NB4 (cell line): ENCODE data around the gene TNPO2.

ENCODE experiments used
- CTCF ChIP-seq: IDR thresholded peaks from one replicate; pipeline ENCODE4 v1.5.1; 2012; ENCODE audit warnings: low read depth, low read length
- POLR2A ChIP-seq: IDR thresholded peaks from 2 replicates; pipeline ENCODE4 v1.6.1; 2011; ENCODE audit warnings: mild to moderate bottlenecking; ENCODE audit not compliant: insufficient read length; ENCODE audit errors: extremely low read depth

GRCh38 chr19:12731337-12731736, 7.6 kb upstream of the TNPO2 start:
- TF ChIP-seq CTCF (no peak), POLR2A (no peak)
